Endothelial cell of umbilical vein (primary cell): ENCODE measurements around the gene SH3RF3. TPM values are rescaled to one million over a fixed set of nuclear protein-coding genes. Genes with fewer than 3 reads are reported as not detected.
A peak's percentile ranks its signal among the peaks of the same experiment; 100 is the strongest.

Experiments used
- BruUV-seq: library from RNA; stranded (reverse); fragments of 400-500 nt; replicated peaks from 2 replicates; lab custom pipeline; 2021; lab: Mats Ljungman, UMichigan
- CTCF ChIA-PET: fragments of 300-600, 350-600 bp; sonication (Branson Sonifier 250); formaldehyde crosslinking; loops from one replicate; lab custom pipeline; 2021; ENCODE audit warnings: antibody characterized with exemption, inconsistent platforms; lab: Charles Lee
- POLR2A ChIA-PET: fragments of 300-600, 350-600 bp; sonication (Branson Sonifier 250); formaldehyde crosslinking; loops from one replicate; lab custom pipeline; 2021; ENCODE audit warnings: antibody characterized with exemption, inconsistent platforms; lab: Charles Lee
- DNase-seq: peaks from one replicate; pipeline ENCODE4 v3.0.0-alpha.2; 2011; ENCODE audit warnings: low read depth, low spot score
- FAIRE-seq: peaks from 2 replicates; lab custom pipeline; 2011; peaks lifted over from hg19 to GRCh38; lab: Jason Lieb, UNC
- H2AFZ ChIP-seq: 2 replicates; pipeline ENCODE4 v1.6.0; 2012; ENCODE audit warnings: low read depth, low read length, control low read depth, inconsistent platforms
- H3K27ac ChIP-seq: 2 replicates; pipeline ENCODE4 v1.5.1; 2011; ENCODE audit warnings: low read depth, mild to moderate bottlenecking, control low read depth, low read length, moderate library complexity; ENCODE audit not compliant: insufficient read depth
- H3K27me3 ChIP-seq, 2 experiments: 2 replicates each; pipeline versions ENCODE4 v1.6.0 to v1.6.1; 2011; ENCODE audit warnings: low read length in 2 of 2, mixed read lengths in 1 of 2; ENCODE audit not compliant: control insufficient read depth in 2 of 2, insufficient read depth in 2 of 2
- H3K36me3 ChIP-seq, 2 experiments: 2 replicates in 1 of 2; 3 replicates in 1 of 2; pipeline ENCODE4 v1.5.1; 2011; ENCODE audit warnings: low read length in 2 of 2, mild to moderate bottlenecking in 1 of 2, moderate library complexity in 1 of 2; ENCODE audit not compliant: control insufficient read depth in 2 of 2, insufficient read depth in 2 of 2; ENCODE audit errors: extremely low read depth in 1 of 2
- H3K4me1 ChIP-seq: 3 replicates; pipeline ENCODE4 v1.5.1; 2011; ENCODE audit warnings: mild to moderate bottlenecking, low read length; ENCODE audit not compliant: control insufficient read depth, insufficient read depth; ENCODE audit errors: extremely low read depth
- H3K4me2 ChIP-seq: 2 replicates; pipeline ENCODE4 v1.6.1; 2011; ENCODE audit warnings: low read length, control low read depth, mixed read lengths; ENCODE audit not compliant: insufficient read depth
- H3K4me3 ChIP-seq, 3 experiments: fragments of 200-600 bp in 1 of 3; sonication (generic), shearing (Covaris generic) in 1 of 3; replicated peaks in 1 of 3; 2 replicates each; pipeline ENCODE4 v1.5.1; 2011 to 2016; ENCODE audit warnings: control low read depth in 3 of 3, low read length in 3 of 3, mild to moderate bottlenecking in 2 of 3, inconsistent platforms in 1 of 3, low read depth in 1 of 3, moderate library complexity in 1 of 3; ENCODE audit not compliant: insufficient read depth in 1 of 3
- H3K79me2 ChIP-seq: 2 replicates; pipeline ENCODE4 v1.6.0; 2012; ENCODE audit warnings: low read length, inconsistent platforms; ENCODE audit not compliant: control insufficient read depth, insufficient read depth
- H3K9ac ChIP-seq: replicated peaks from 2 replicates; pipeline ENCODE3; 2011; ENCODE audit warnings: low read length, control low read depth; ENCODE audit not compliant: insufficient read depth; ENCODE audit errors: extremely low read depth
- H3K9me1 ChIP-seq: replicated peaks from 3 replicates; pipeline ENCODE4 v1.6.0; 2011; ENCODE audit warnings: mild to moderate bottlenecking, low read length; ENCODE audit not compliant: control insufficient read depth, insufficient read depth; ENCODE audit errors: extremely low read depth
- H3K9me3 ChIP-seq: replicated peaks from 2 replicates; pipeline ENCODE4 v1.5.1; 2012; ENCODE audit warnings: low read length, inconsistent platforms; ENCODE audit not compliant: control insufficient read depth, insufficient read depth
- H4K20me1 ChIP-seq: replicated peaks from 2 replicates; pipeline ENCODE3; 2011; ENCODE audit warnings: mild to moderate bottlenecking, low read length; ENCODE audit not compliant: control insufficient read depth, insufficient read depth; ENCODE audit errors: extremely low read depth
- FOS ChIP-seq: IDR thresholded peaks from 2 replicates; pipeline ENCODE4 v1.6.1; 2011; ENCODE audit warnings: mild to moderate bottlenecking, low read length, moderate library complexity, borderline replicate concordance; ENCODE audit not compliant: insufficient read depth
- GATA2 ChIP-seq: IDR thresholded peaks from 2 replicates; pipeline ENCODE4 v1.7.0; 2011; ENCODE audit warnings: low read depth, mild to moderate bottlenecking, moderate library complexity, mixed read lengths, low read length; ENCODE audit not compliant: insufficient read length, insufficient read depth
- POLR2A ChIP-seq: IDR thresholded peaks from 2 replicates; pipeline ENCODE4 v1.6.1; 2012; ENCODE audit warnings: low read depth, mild to moderate bottlenecking, control low read depth, low read length
- POLR2AphosphoS5 ChIP-seq: IDR thresholded peaks from 2 replicates; pipeline ENCODE4 v1.6.1; 2012; ENCODE audit warnings: low read depth, mild to moderate bottlenecking, control low read depth, low read length, moderate library complexity; ENCODE audit not compliant: insufficient read depth
- dilution Hi-C: fragments of 300-500 bp; cut with MboI; formaldehyde crosslinking; loops from one replicate; pipeline ENCODE4 v1.15.0; 2019; ENCODE audit warnings: low sequenced_read_pairs; ENCODE audit not compliant: extremely low pct_ligation_motif_present
- intact Hi-C: fragments of 100-400 bp; cut with micrococcal nuclease; formaldehyde crosslinking; loops from one replicate; pipeline ENCODE4 v1.10.0; 2022
- polyA plus RNA-seq, 4 experiments: library from polyadenylated mRNA; depleted of rRNA in 3 of 4; stranded (reverse) in 3 of 4; unstranded in 1 of 4; fragments of >200 nt; gene quantifications; 2 replicates each; pipeline versions ENCODE4 v1.2.1 to v1.2.3, GENCODE V29; 2011 to 2012; ENCODE audit warnings: missing spikeins in 1 of 4
- total RNA-seq: library from RNA; stranded (reverse); gene quantifications from 2 replicates; pipeline ENCODE4 v1.2.3, GENCODE V29; 2021
- TF ChIP-seq, protein P1 (sequence below), 2 donors: IDR thresholded peaks; 1 replicate in 1 of 2; 2 replicates in 1 of 2; pipeline ENCODE4 v1.5.1; 2011; ENCODE audit warnings: low read length in 2 of 2, mild to moderate bottlenecking in 2 of 2, moderate library complexity in 2 of 2, control low read depth in 1 of 2, inconsistent platforms in 1 of 2, low read depth in 1 of 2; ENCODE audit not compliant: insufficient read depth in 1 of 2; ENCODE audit errors: extremely low read depth in 1 of 2

Gene SH3RF3
- total and polyA plus RNA-seq, 2 donors (not counting 3 experiments of a cell fraction or from before 2014, with no cell fraction given) = 3.8 to 14.7 TPM

DNA sequence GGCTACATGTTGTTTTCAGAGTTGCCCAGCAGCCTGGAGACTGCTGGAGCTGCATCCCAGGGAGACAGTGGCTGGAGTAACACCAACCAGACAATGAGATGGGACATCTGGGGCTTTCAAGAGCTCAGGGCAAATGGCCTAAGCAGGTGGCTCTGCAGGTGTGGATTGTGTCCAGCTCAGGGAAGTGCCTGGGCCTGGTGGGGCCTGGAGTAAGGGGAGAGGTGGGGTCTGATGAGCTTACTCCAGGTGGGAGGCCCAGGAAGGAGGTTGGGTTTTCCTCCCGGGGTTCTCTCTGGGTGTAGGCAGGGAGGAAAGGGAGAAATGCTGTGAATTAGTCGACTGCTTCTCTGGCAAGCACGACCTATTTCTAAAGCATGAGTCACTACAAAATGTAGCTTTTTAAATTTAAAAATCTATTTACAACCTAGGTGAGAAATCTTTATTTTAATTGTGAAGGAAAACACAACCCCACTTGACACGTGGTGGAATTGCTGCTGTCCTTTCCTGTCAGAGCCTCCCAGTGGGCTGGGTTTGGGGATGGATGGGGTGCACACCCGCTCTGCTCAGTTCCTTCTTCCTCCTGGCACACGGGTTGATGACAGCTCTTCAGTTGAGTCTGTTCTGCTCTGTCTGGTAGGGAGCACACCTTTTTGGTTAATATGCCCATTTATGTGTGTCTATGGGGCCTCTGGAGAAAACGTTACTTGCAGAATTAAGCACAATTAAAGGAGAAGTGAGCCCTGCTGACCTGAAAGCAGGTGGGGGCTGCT lies 81.6 kb downstream of the SH3RF3 start:
- Histone ChIP-seq H3K36me3 (no peaks in the 10 kb centered on the region), H3K9me3 (no peaks in the 10 kb centered on the region), H2AFZ (no peak overlapping the region), H3K4me1 (peaks cover 36% of the 10 kb centered on the region), H3K27me3 (no peaks in the 10 kb centered on the region), H3K79me2 (peaks cover 19% of the 10 kb centered on the region), H3K4me3 (no peak overlapping the region), H3K9ac (no peak overlapping the region), H3K27ac (peak overlapping the region; percentile 68), H3K9me1 (no peaks in the 10 kb centered on the region), H3K4me2 (peak overlapping the region; percentile 9), H4K20me1 (no peaks in the 10 kb centered on the region)
- ChIA-PET CTCF (interaction anchor here (0.6 to 2.3 kb wide), 8 partner anchors 11 to 300 kb away, joined by 3 to 6 read pairs (median 4); partner anchors contain the start of gene SH3RF3), POLR2A (no interaction called here)
- FAIRE-seq = no peak
- BruUV-seq = no TSS peak
- TF ChIP-seq FOS = peak; percentile 29
- TF ChIP-seq, protein P1, sequence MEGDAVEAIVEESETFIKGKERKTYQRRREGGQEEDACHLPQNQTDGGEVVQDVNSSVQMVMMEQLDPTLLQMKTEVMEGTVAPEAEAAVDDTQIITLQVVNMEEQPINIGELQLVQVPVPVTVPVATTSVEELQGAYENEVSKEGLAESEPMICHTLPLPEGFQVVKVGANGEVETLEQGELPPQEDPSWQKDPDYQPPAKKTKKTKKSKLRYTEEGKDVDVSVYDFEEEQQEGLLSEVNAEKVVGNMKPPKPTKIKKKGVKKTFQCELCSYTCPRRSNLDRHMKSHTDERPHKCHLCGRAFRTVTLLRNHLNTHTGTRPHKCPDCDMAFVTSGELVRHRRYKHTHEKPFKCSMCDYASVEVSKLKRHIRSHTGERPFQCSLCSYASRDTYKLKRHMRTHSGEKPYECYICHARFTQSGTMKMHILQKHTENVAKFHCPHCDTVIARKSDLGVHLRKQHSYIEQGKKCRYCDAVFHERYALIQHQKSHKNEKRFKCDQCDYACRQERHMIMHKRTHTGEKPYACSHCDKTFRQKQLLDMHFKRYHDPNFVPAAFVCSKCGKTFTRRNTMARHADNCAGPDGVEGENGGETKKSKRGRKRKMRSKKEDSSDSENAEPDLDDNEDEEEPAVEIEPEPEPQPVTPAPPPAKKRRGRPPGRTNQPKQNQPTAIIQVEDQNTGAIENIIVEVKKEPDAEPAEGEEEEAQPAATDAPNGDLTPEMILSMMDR (IDR thresholded peaks at IDR 0.05; ENCODE audit: extremely low read depth in 1 of 2, insufficient read depth in 1 of 2, low read depth in 1 of 2, low read length in 2 of 2) = no peak
- intact Hi-C loops (loop anchor here (5.0 kb wide), 1 partner anchor 52 kb away; no protein-coding TSS in a partner anchor), dilution Hi-C loops (no loop called here)
- no peak for DNase-seq

DNA sequence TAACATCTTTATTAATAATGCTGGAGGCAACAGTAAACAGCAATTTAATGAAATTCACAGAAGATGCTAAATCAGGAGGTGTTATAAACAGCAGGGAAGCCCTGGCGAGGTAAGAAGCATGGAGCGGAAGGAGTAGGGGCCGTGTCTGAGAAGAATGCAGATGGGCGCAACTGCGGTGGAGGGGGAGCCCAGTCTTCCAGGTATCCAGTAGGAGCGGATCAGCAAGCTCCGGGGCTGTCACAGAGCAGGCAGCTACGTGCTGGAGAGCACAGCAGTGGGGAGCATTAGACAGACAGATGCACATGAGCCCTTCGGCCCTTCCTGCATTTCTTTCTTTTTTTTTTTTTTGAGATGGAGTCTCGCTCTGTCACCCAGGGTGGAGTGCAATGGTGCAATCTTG lies 82.3 kb downstream of the SH3RF3 start:
- H3K27ac ChIP-seq = no peak overlapping the region
- no peak overlapping the region for H2AFZ ChIP-seq
- no peaks in the 10 kb centered on the region for H3K9me1 ChIP-seq
- no peaks in the 10 kb centered on the region for H3K36me3 ChIP-seq
- no peaks in the 10 kb centered on the region for H4K20me1 ChIP-seq
- DNase-seq = no peak
- dilution Hi-C loops = no loop called here
- ChIA-PET CTCF (interaction anchor here (0.6 to 1.0 kb wide), 2 partner anchors 11 to 299 kb away, joined by 3 to 6 read pairs; no protein-coding TSS in a partner anchor), POLR2A (no interaction called here)
- FAIRE-seq = no peak
- TF ChIP-seq POLR2AphosphoS5 (no peak), POLR2A (no peak), GATA2 (no peak)
- no peak overlapping the region for H3K4me2 ChIP-seq
- no peaks in the 10 kb centered on the region for H3K9me3 ChIP-seq
- no peak overlapping the region for H3K9ac ChIP-seq
- no peak overlapping the region for H3K4me3 ChIP-seq
- H3K27me3 ChIP-seq = no peaks in the 10 kb centered on the region
- H3K79me2 ChIP-seq = peaks cover 19% of the 10 kb centered on the region
- peaks cover 36% of the 10 kb centered on the region for H3K4me1 ChIP-seq
- no TSS peak for BruUV-seq
- intact Hi-C loops = loop anchor here (5.0 kb wide), 1 partner anchor 51 kb away; no protein-coding TSS in a partner anchor
